Measurements from ENCODE around the gene GREB1. TPM values are rescaled to one million over a fixed set of nuclear protein-coding genes. Genes with fewer than 3 reads are reported as not detected.
A peak's percentile ranks its signal among the peaks of the same experiment; 100 is the strongest.
"Not testable (repeated sequence)": the region's sequence is repeated elsewhere in the genome, so short reads cannot be mapped to it uniquely, and the experiment has no call there.

The GREB1 gene
- polyA plus RNA-seq, 3 donors: 10.2 to 16.2 (median 14.3) TPM

DNA sequence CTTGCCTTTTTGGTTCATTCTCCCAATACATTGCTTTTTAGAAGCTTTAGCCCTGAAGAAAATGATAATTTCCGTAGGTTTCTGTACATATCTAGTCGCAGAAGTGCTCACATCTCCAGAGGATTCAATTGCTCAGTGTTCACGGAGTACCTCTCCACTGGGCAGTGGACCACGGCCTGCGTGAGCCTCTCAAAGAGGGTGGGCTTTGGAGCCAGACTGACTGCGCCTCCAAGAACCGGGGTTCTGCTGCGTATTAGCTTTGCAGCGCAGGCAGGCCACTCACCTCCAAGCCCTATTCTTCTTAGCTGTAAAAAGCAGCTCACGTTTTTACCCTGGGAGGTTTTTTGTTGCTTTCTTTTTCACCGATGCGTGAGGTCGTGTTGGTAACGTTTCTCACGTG is 100.7 kb downstream of the GREB1 start:
- no peak for DNase-seq

DNA sequence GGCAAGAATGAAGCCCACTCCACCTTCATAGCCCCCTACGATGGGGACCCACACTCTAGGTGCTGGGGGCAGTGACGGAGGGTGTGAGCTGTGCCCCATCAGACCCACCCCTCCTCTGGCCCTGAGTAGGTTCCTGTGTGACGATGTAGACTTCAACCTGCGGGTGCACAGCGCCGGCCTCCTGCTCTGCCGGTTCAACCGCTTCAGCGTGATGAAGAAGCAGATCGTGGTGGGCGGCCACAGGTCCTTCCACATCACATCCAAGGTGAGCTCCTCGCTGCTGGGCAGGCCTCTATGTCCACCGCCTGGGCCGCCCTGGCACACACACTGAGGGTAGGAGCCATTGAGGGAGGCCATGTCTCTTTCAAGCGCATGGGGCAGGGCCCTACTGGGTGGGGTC is 101.3 kb downstream of the GREB1 start:
- DNase-seq: no peak

DNA sequence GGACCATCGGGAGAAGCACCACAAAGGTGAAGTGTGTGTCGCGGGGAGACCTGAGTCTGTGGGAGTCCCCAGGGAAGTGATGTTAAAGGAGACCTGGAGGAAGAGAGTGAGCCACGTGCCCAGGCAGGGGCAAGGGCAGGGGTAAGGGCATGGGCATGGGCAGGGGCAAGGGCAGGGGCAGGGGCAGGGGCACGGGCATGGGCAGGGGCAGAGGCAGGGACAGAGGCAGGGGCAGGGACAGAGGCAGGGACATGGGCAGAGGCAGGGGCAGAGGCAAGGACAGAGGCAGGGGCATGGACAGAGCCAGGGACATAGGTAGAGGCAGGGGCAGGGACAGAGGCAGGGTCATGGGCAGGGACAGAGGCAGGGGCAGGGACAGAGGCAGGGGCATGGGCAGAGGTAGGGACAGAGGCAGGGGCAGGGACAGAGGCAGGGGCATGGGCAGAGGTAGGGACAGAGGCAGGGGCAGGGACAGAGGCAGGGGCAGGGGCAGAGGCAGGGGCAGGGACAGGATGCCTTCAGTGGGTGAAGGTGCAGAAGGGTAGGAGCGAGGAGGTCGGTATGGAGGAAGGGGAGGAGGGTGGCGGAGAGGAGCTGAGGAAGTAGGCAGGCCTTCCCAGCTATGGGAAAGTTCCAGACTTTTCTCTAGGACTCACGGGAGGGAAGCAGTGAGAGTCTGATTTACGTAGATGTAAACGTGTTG is 102.9 kb downstream of the GREB1 start:
- DNase-seq: no peak

DNA sequence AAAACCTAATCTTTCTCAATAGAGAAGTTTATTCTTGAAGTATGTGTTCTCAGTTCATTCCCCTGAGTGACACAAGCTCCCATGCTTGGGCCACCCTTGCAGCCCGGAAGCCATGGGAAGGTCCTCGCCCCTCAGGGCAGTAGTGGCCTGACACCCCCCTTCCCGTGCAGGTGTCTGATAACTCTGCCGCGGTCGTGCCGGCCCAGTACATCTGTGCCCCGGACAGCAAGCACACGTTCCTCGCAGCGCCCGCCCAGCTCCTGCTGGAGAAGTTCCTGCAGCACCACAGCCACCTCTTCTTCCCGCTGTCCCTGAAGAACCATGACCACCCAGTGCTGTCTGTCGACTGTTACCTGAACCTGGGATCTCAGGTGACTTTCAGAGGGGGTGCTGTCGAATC is 103.7 kb downstream of the GREB1 start:
- DNase-seq: no peak

DNA sequence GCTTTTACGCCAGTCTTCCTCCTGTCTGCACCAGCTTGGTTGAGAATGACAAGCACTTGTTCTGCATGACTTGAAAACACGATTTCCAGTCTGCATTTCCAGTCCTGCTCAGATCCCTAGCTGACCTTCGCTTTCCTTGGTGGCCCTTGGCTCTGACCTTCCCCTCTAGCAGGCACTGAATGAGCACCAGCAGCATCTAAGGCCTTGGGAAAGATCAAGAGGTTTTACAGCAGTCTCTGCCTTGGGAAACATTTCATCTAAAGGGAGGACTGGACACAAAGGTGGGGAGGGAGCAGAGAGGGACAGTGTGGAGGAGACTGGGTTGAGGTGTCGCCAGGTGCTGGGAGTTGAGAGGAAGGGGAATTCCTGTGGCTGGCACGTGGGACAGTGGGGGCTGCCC is 105.7 kb downstream of the GREB1 start:
- DNase-seq: no peak

DNA sequence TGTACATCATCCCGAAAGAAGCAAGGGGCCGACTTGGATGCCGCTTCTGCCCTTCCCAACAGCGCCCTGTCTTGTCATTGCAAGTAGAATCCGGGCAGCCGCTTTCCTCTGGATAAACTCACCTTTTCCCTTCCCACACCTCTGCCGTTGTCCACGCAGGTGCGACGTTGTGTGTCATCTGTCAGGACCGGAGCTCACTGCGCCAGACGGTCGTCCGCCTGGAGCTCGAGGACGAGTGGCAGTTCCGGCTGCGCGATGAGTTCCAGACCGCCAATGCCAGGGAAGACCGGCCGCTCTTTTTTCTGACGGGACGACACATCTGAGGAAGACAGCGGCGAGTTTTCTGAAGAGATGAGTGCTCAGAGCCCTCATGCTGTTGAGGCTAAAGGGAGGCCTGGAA is 106.3 kb downstream of the GREB1 start:
- DNase-seq: no peak

DNA sequence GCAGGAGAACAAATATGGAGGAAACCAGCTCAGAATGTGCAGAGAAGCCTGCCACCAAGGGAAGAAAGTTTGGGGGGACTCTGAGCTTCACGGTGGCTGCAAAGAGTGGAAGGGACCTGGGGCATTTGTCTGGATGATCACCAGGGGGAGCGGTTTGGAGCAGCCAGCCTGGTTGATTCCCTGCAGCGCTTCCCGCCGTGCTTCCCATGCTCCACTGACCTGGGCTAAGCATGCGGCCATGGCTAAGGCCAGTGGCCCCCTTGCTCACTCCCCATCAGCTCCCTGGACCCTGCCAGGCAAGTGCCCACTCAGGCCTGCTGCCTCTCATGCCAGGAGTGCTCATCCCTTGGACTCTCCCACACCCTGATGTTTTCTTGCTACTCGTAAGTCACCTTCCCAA is 109.1 kb downstream of the GREB1 start:
- no peak for DNase-seq

DNA sequence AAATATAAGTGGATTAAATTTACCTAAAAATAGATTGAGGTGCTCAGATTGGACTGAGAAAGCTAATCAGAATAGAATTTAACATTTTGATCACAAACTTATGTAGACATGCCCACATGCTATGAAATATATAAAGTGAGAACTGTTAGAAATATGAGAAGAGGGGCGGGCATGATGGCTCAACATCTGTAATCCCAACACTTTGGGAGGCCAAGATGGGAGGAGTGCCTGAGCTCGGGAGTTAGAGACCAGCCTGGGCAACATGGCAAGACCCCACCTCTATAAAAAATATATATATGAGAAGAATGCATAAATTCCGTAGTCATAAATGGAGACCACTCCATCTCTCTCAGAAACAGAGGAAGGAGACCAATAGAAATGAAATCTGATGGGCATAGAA is 110.4 kb downstream of the GREB1 start:
- DNase-seq: no peak

DNA sequence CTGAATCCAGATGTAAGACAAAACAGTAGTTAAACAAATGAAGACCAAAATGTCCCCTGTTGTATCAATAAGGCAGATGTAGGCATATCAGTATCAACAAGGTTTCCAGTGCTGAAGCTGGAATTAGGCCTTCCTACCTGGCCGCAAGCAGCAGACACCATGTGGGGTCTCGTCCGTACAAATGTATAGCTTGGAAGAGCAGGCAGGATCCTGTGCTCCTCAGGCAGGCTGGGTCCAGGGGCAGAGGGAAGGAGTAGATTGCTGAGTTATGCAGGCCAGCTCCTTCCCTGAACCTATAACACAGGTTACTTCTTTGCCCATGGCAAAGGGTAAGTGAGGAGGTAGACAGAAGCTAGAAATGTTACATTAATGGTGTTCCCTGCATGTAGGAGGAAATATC is 112.7 kb downstream of the GREB1 start:
- no peak for DNase-seq

DNA sequence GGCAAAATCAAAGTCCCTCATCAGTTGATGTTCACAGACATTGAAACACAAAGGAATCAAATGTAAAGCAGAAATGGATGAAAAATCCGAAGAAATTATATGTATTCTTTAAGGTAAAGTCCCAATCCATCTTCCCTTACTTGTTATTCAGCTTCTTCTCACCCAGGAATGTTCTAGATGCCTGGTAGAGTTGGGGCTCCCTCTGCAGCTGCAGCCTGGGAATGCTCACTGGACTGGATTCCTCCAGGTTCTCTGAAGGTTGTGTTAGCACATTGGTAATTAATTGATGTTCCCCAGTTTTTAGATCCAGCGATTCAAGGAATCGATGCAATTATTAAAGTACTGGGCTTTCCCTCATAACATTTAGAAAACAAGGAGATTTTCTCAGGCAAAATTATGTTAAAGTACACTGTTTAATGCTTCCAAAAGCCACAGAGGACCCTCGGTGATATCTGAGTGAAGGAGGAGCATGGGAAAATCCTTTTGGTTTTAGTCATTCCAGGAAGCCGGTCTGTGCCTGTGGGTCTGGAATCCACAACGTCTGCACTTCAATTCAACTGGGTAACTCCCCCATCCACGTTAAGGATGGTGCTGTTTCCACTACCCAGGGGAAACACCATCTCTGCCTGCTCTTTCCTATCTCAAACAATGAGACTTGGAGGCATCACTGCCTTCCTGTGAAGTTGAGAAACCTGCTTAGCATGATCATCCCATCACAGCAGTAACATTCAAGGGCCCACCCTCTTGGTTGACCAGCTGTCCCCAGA is 114.2 kb downstream of the GREB1 start:
- DNase-seq: no peak

DNA sequence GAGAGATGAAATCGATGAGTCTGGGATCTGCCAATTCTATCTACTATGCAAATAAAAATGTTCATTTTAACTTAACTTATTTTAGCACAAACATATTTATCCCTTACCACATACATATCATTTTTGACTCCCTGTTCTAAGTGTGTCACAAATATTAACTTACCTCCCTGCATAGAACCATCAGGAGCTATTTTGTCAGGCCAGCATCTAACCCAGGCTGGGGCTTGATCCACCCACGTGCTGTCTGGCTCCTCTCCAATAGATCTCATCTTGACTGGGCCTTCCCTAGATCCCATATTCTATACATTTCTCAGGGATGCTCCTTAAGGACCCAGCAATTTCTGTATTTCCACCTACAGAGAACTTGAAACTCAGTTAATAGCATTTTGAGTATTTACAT is 115.2 kb downstream of the GREB1 start:
- DNase-seq: no peak

DNA sequence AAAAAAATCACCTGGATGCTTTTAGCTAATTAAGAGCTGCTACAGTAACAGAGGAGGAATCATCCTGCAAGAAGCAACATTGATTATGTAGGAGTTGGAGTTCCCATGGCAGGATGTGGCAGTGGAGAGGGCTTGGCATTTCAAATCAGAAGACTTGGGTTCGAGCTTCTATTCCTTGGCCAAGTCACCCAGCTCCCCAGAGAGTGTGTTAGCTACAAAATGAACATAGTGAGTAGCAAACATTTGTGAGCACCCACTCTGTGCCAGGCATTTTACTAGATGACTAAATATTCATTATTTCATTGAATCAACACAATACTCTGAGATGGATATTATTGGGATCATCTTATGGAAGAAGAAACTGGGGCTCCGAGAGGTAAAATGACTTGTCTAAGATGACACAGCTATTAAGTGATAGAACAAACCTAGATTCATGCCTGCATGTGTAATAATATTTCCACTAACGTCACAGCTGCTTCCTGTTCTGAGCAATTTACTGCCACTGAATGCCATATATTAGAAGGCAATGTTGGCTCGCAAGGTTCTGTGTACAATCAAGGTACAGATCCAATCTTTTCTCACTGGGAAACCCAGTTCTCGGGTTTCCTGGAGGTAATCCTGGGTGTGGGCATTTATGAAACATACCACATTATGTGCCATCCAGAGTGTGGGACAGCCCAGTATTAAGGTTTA is 118.2 kb downstream of the GREB1 start:
- no peak for DNase-seq

DNA sequence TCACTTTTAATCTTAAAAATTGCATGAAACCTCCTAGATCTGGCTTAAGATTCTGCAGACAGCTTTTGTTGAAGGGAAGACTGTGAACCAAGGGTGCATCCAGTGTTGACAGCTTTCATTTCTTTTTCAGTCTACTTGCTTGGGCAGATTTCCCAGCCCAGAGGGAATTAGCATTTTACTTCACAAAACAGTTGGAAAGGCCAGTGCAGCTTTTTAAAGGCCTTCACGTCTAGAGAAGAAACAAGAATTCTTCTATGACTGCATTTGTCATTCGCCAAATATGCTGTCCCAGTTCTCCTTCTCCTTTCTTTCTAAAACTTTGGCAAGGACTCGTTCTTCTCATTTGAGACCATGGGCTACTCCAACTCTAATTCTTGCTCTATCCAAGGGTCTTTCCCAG is 118.7 kb downstream of the GREB1 start:
- DNase-seq: no peak

DNA sequence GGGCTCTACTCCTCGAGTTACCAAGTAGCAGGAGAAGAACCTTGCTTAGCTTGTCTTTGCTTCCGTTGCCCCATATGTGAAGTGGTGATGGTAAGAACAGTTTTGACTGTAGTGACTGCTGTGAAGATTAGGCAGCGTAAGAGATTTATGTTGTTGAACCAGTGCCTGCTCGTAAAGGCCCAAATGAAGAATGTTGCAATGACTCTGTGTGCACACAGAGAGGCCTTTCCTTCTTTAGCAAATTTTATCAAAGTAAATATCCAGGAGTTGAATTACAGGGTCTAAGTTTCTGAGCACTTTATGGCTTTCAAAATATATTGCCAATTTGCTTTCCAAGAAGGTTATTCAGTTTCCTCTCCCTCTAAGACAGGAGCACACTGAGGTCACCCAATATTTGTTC is 121.7 kb downstream of the GREB1 start:
- DNase-seq: peak; percentile 26

DNA sequence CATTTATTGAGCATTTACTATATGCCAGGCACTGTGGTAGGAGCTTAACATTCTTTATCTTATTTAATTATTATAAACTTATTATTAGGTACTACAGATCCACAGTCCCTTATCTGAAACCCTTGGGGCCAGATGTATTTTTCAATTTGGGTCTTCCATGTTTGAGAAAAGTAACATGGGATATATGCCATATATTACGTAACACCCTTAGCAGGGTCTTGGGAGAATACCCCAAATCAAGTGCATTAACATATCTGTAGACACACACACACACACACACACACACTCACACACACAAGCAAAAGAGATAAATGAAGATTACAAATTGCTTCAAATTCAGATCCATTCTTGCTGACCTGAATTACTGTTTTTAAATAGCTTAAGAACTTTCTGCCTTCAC is 122.4 kb downstream of the GREB1 start:
- no peak for DNase-seq

DNA sequence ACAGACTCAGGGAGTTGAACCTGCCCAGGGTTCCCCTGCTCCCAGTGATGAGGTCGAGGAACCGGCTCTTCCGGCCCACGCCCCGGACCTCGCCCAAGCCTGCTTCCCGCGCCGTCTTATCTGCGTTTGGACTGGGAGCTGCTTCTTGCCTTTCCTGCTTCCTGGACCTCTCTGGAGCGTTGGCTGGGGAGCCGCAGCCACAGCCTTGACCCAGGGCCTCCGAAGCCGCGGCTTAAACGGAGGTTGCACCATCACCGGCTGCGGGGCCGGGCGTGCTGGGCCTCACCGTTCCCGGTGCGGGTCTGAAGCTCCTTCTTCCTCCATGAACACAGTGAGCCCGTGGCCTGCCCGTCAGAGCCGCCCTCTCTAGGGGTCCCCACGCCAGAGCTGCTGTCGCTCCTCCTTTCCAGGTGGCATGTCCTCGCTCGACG is 122.8 kb downstream of the GREB1 start:
- no peak for DNase-seq

DNA sequence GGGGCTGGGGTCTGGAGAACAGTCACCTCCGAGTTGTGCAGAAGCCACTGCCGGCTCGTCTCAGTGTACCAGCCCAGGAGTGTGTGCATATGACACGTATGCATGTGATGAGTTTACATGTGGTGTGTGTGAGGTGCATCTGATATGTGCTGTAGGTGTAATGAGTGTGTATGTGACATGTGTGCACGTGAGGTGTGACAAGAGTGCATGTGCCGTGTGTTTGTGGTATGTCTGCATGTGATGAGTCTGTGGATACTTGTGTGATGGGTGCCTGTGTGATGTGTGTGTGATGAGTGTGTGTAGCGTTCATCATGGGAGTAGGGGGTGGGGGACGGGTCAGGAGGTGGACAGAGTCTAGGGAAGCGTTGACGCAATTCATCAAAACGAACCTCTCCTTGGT is 123.3 kb downstream of the GREB1 start:
- no peak for DNase-seq

DNA sequence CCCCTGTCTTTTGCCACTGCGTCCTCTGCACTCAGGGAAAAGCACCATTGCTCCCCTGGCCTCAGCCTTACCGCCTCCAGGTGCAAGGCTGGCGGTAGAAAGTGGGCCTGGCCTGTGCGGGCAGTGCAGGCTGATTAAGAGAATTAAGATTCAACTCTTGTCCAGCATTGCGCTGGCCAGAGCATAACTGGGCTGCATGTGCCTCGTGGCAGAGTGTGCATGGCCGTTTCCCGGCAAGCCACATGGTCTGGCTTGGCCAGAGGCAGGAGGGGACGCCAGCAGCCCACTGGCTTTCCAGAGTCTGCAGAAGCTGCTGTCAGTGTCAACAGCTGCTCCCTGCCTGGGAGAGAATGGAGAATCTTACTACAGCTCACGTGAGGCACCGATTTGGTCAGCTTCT is 123.8 kb downstream of the GREB1 start:
- DNase-seq: no peak

DNA sequence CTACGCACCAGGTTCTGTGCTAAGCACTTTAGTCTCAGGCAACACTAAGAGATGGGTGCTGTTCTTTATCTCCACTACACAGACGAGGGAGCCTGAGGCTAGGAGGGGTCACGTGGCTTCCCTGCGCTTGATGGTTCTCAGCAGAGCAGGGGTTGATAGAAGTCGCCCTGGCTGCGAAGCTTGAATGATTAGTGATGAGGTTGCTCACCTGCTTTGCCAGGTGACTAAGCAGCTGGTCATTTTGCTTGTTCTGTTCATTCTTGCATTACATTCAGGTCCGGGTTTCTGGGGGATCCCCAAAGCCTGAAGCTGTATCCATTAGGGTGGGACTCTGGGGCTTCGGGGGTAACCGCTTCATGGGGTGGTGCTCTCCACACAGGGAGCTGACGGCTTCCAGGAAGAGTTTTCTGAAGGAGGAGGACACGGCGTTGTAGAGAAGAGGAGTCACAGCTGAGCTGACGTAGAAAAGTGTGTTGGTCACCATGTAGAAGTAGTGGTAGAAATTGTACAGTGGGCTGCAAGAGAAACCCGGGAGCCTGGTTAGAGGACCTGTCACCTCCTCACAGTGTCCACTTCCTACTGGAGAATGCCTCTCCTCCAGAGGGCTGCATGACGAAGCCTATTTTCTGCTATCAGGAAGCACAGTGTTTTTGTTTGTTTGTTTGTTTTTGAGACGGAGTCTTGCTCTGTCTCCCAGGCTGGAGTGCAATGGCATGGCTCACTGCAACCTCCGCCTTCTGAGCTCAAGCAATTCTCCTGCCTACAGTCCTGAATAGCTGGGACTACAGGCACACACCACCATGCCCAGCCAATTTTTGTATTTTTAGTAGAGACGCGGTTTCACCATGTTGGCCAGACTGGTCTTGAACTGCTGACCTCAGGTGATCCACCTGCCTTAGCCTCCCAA is 124.6 kb downstream of the GREB1 start:
- no peak for DNase-seq

DNA sequence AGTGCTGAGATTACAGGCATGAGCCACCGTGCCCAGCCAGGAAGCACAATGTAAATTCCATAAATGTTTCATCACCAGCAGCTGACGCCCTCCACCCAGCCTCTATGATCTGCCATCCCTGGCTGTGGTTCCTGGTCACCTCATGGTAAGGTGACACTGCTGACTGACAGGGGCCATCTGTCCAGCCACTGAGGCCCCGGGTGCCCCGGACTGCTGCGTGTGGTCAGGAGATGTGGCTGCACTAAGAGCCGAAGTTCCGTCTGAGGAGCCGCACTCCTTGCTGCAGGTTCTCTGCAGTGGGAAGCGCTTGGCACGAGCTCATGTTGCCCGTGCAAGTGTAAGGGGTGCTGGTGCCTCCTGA is 125.2 kb downstream of the GREB1 start:
- DNase-seq: no peak

DNA sequence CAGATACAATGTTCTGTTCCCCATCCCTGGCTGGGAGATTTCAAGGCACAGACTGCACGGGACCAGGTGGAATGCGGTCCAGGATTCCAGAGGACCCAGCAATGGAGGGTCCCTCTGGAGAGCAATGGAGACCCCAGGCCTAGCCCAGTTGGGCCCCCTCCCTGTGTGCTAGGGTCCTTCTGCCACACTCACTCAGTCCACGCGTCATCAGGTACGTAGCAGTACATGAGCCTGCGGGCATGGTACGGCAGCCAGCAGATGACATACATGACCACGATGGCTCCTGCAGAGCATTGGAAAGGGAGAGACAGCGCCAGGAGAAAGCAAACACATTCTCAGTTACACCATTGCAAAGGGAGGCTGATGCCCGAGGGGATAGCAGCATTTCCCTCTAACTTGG is 126.0 kb downstream of the GREB1 start:
- no peak for DNase-seq

DNA sequence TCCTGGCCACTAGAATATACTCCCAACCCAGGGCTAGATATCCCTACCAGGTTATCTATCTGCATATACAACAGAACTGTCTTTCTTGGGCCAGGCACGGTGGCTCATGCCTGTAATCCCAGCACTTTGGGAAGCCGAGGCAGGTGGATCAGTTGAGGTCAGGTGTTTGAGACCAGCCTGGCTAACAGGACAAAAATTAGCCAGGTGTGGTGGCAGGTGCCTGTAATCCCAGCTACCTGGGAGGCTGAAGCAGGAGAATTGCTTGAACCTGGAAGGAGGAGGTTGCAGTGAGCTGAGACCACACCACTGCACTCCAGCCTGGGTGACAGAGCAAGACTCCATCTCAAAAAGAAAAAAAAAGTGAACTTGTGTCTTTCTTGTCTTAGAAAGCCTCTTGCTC is 126.6 kb downstream of the GREB1 start:
- not testable (repeated sequence) for DNase-seq

All from renal pelvis (tissue), 4 donors.